NCI-H187 (cell line): ENCODE data around the gene MSI2.

Experiments used
- DNase-seq, 2 experiments: peaks; one replicate each; lab custom pipeline; 2025; lab: John Stamatoyannopoulos, UW

Gene MSI2

DNA sequence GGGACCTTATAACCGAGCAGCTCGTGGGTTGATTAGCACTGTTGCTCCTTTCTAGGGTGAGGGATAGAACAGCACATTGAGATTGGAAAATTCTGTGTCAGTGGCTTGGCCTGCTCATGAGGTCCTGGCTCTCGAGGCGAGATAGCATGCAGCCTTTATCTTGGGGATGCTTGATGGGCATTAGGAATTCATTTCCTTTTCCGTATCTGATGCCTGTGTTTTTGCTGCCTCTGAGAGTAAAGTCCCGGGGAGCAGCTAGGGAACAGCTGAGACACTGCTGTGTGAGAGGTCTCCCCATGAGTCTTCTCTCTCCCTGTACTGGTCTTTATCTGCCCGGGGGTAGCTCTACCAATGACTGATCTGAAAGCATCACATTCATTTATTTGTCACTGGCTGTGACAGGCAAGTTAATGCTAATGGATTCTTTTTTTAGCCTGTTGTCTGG is 14.5 kb downstream of the MSI2 start:
- DNase-seq, result no peak

DNA sequence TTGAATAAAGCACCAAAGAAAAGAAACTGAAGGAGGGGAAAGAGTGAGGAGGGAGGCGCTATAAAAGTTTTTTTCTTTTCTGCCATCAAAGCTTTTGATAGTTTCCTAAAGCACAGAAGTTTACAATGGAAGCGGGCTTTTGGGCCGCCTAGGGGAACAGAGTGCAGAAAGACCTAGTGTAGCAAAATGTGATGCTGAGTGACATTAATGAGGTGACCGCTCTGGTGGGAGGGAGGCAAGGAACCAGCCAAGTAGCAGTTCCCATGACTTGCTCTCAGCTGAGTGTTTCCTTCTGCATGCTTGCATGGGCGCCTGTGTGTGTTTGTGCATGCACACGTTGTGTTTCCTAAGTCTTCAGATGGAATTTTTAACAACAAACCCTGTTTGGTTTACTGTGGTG is 15.5 kb downstream of the MSI2 start:
- no peak for DNase-seq

DNA sequence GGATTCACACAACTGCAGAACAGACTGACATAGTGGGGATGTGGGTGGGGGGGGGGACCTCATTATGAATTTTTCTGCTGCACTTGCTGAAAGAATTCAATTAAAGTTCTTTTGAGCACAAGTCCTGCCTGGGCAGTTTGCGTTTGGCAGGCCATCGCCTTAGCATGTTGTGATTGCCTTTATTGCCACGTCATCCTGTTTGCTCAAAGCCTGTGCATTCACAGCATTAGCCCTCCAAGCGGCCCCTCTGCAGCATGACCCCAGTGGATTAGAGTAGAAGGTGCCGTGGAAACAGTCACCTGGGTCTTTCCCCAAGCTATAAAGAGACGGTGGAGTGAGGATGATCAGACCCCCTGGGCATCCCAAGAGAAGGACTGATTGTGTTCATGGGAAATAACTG is 17.2 kb downstream of the MSI2 start:
- DNase-seq, result no peak

DNA sequence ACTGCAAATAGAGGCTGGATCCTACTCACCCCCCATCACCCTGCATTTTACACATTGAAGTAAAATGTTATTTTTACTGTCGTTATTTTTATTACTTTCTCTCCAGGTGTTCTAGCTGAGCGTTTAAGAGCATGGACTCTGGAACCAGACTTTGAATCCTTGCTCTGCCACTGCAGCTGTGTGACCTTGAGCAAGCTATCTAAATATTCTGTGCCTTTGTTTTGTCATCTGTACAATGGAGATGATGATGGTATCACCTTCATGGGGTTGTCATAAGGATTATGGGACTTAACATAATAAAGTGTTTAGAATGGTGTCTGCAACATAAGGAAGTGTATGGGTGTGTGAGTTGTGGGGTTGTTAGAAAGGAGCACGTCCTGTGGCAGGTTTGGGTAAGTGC is 17.8 kb downstream of the MSI2 start:
- no peak for DNase-seq

DNA sequence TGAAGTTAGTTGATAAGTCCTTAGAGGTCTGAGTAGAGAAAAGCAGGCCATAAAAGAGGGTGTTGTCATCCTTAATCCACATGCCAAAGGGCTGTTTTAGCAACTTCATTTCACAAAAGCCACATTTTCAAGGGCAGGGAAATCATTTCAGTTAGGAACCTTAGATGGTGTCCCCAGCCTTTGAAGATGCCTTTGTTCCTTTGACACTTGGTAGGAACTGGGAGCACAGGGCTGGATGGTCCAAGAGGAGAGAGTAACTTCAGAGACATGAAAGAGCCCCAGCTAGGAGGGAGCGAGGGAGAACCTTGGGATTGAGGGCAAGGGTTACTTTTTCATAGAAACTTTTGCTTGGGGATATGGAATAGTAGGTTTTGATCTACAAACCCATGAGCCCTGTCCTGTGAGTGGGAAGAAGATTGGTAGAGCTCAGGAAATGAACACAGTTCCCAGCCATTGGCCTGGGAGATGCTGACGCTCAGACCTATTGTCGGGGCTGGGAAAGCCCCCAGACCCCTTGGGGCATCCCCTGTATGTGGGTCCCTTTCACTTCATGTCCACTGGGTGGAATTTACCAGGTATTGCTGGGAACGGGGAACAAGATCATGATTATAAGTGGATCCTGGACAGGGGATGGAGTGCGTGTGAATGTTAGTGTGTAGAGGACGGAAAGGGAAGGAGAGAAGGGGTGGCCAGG is 18.9 kb downstream of the MSI2 start:
- DNase-seq, result no peak

DNA sequence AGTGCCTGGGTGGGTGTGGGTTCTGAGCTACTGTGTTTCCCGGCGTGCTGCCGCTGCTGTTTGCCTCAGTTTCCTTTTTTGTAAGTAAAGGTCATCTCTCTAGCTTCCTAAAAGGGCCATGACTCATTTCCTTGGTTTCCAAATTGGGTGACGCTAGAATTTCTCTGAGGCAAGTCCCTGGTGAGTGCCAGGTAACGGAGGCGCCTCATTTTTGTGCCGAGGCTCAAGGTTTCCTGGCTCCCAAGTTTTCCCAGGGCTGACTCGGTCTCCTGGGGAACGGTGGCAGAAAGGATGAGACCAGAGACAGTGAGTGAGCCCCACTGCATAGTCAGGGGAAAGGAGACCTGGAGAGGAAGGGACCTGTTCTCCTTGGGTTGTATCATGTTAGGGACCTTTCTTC is 20.3 kb downstream of the MSI2 start:
- DNase-seq, result no peak

DNA sequence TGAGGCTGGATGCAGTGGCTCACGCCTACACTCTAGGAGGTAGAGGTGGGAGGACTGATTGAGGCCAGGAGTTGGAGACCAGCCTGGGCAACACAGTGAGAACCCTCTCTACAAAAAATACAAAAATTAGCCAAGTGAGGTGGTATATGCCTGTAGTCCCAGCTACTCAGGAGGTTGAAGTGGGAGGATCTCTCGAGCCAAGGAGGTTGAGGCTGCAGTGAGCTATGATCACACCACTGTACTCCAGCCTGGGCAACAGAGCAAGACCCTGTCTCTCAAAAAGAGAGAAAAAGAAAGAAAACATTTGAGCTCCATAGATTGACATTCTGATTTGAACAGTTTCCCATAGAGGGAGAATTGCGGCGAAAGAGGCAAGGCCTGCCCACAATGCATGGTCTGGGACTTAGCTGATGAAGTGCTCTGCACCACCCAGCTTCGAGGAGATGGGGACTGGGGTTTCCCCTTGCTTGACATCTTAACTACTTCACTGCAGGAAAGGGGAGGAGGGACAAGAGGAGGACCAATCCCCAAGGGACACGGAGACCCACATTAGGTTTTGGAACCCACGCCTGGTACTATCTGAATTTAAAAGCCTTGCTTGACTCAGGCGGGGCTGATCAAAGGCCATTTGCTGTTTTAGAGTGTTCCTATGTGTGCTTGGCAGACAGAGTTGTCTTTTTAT is 21.7 kb downstream of the MSI2 start:
- no peak for DNase-seq

DNA sequence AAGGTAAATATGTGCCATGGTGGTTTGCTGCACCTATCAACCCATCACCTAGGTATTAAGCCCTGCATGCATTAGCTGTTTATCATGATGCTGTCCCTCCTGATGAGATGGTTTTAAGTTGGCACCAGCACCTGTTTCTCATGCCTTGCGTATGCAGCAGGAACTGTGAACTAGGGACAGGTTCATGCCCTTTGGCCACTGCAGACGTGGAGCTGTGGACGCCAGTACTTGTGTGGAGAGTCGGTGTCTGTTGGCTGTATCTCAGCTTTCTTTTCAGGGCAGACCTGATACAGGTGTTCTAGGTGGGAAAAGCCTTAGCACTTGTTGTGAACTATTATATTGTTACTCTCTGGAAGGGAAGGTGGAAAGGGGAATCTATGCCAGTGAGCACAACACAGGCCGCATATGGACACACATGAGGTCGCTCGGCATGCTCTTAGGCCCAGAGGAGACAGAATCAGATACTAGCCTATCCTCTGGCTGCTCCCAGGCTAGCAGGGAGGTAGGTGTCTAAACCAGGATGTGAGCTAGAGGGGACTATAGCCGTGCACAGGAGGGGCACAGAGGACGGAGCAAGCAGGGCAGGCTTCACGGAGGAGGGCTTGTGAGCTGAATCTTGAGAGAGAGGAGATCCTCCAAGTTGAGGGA is 22.5 kb downstream of the MSI2 start:
- no peak for DNase-seq

DNA sequence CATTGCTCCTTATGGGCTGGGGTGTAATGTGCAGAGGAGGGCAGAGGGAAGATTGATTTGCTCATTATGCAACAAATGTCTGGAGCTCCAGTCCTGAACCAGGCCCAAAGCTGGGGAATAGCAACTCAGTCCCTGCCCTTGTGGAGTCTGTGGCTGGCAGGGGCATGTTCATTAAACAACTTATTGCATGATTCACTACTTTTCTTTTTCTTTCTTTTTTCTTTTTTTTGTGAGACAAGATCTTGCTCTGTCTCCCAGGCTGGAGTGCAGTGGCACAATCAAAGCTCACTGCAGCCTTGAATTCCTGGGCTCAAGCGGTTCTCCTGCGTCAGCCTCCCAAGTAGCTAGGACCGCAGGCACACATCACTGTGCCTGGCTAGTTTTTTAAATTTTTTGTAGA is 23.1 kb downstream of the MSI2 start:
- DNase-seq, result no peak

DNA sequence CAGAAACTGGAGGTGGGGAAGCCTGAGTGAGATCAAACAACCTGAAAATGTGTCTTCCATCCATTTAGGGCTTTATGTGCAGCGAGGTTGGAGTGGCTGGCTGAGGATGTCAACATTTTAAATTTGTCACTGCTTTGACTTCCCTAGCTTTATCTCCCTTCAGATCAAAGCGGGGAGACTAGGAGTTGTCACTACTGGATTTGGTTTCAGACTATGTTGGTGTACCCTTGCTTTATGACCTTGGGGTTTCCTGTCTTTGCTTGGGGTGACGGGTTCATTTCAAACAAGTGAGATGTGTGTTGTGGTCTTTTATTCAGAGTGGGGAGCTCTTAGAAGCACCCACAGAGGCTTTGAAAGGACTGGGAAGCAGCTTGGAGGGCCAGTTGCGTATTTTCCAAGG is 25.6 kb downstream of the MSI2 start:
- DNase-seq, result no peak

DNA sequence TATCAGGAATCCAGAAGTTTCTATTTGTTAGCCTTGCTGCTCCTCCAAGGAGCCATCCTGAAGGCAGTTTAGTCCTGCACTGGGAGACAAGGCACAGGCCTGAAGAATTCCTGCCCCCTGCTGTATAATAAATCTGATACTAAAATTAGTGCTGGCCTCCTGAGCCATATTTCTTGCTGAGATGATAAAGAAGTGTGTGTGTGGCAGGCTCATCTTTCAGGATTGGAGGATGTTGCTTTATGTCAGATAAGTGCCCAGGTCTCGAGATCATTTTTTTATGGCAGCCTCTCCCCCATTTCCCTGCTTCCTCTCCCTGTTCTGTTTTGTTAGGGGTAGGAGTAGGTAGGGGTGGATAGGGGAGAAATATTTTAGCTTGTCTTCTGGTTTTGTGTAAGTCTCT is 26.0 kb downstream of the MSI2 start:
- peak; percentile 32 to 48 for DNase-seq

DNA sequence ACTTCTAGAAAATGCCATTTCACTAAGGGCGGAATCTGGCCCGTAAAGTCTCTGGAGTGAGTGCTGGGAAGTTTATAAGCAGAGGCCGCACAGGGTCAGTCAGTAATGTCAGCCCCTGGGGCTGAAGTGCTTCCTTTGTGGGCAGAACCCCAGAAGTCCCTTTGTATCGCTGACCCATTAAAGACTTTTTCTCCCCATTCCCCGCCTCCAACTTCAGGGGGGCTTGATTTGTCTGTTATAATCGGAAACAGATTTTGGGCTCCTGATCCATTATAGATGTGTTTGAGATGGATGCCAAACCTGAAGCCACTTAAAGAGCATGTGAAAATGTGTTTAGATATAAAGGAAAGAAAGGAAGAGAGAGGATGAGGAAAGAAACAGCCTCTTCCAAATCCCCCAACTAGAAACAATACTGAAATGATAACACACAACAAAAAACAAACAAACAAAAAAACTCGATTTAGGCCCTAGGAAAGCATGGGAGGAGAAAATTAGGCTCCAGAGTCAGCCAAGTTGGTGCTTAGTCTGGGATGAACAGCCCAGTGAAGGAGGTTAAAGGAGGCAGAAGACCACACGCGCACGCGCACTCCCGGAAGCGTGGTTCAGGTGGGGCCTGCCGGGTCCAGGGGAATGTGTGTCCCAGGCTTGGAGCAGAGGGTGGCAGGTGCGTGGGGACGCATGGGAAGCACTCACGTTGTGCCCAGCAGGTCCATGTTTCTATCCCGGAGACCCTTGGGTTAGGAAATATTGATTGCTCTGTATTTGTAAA is 27.1 kb downstream of the MSI2 start:
- DNase-seq, result no peak

DNA sequence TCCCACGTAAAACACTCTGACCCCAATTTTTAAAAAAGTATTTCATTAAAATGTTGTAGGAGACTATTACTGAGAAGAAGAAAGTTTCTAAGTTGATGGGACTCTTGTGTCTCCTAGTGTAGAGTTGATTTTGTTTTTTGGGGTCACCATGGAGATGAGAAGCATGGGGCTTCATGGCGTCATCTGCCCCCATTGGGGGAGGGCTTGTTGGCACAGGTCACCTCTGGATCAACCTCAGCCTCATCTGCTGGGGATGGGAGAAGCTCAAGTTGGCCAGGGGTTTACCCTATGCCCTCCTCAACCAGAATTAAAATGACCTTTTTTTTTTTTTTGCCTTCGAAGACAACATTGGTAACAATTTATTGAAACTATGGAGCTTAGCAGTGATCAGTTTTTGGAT is 28.3 kb downstream of the MSI2 start:
- DNase-seq, result no peak

DNA sequence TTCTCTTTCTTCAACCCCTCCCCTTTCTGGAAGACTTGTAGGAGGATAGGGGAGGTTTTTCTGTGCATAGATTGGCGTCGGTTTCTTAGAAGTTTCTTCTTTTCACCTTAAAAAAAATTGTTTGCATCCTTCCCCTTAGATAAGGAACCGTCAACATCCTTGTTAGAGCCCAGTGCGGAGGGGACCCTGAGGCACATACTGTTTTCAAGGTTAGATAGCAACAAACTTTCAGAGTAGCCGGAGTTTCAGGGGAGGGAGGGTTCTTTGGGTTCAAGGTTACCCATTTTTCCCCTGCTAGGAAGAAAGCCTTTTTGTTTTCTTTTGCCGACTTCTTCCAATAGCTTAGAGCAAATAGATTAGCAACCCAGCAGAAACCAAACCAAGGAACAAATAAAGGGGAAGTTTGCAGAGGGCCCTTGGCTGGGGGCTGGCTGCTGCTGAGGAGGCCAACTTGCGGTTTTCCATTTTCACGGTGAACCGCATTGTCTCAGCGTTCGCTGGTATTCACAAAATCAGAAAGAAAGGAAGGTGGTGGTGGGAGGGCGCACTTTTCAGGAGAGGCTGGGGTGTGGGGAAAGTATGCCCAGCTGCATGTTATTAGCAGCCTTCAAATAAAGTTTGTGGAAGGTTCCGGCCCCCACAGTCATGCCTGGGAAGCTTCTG is 28.8 kb downstream of the MSI2 start:
- no peak for DNase-seq

DNA sequence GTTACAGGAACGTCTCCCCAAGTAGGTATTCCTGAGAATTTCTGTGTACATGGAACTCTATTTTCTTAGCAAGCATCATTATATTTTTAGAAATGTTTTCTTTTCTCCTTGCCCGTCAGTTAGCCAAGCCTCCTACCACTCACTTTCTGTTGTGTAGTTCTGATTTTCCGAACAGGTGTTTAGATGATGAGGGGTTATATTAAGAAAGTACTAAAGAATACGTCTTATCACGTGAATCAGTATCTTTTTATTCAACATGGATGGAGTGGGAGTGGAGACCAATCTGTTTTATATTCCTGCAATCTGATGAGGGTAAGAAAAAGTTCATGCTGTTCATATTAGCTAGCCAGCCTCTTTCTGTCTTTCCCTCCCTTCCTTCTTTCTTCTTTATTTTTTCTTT is 29.4 kb downstream of the MSI2 start:
- DNase-seq, result no peak

DNA sequence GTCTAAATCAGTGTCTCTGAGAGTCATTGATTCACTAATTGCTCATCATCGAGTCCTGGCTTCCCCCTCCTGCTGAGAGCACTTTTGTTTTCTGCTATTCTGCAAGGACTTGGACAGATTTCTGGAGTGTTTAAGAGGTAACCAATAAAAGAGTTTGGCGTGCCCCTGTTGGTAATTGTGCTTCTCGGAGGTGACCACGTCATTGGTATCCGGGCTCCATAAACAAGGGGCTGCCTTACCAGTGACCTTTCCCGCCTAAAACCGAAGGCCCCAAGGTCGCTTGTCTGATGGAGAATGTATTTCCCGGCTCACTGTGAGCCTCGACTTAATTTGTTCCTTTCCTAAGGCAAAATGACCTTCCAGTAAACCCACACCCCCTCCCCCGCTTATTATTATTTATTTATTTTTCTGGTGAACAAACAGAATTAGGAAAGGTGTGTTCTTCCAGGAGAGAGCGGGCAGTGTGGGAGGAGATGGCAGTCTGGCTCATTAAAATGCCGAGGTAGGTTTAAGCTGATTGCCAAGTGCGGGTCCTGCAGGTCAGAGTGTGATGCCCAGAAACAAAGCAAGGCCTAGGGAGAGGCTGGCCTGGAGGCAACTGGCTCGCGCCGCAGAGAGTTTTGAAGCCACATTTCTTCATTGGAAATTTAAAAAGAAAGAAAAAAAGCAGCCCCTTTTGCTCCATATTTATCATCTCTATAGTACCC is 30.2 kb downstream of the MSI2 start:
- no peak for DNase-seq

DNA sequence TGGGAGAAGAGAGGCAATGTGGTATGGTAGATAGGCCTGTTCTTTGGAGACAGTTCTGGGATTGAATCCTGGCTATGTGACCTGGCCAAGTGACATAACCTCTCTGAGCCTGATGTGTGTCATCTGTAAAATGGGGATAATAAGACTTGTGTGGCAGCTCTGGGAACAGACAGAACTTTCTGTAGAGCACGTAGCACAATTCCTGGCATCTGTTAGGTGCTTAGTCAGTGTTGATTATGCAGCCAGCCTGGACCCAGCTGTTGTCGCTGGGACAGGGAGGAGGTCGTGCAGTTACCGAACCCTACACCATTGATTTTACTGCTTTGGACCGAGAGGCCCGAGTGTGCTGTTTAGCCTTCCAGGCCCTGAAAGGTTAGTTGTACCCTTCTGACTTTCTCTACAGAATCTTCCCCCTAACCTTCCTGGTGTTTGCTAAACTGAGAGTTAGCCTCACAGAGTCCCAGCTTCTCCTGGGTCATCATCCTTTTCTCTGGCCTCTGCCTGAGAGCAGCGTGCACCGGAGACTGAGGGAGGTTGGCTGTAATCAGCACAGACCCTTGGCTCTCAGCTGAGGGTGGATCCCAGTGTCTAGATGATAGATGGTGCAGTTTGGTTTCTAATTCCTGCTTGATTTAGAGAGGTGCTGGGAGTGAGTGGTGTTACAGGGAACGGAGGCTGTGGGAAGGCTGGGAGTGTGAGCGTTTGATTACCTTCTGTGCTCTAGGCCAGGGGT is 31.9 kb downstream of the MSI2 start:
- peak in 1 of 2 experiments; percentile 56 for DNase-seq

DNA sequence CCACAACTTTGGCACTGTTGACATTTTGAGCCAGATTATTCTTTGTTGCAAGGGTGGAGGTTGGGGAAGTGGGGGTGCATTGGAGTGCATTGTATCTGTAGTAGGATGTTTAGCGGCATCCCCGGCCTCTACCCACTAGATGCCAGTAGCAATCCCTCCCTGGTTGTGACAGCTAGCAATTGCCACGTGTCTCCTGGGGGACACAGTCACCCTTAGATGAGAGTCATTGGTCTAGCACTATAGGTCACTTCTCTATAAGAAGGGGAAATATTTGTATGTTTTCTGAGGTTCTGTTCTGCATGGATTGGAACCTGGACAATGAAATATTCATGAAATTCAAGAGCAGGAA is 32.4 kb downstream of the MSI2 start:
- peak in 1 of 2 experiments; percentile 56 for DNase-seq

DNA sequence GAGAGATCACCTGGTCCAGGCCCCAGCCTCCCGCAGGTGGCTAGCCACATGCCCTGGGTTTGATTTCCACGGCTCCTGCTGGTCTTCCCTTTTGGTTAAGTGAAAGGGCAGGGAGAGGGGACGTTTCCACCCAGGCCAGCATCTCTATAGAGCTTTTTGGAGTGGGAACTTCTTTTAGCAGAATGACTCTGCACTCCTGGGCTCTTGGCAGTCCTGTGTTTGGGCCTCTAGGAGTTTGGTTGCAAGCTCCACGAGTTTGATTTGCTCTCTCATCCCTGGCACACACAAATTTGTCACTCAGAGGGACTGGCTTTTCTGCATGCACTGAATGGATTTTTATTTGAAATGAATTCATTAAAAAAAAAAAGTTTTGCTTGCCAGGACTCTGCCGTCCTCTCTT is 32.8 kb downstream of the MSI2 start:
- DNase-seq, result no peak

DNA sequence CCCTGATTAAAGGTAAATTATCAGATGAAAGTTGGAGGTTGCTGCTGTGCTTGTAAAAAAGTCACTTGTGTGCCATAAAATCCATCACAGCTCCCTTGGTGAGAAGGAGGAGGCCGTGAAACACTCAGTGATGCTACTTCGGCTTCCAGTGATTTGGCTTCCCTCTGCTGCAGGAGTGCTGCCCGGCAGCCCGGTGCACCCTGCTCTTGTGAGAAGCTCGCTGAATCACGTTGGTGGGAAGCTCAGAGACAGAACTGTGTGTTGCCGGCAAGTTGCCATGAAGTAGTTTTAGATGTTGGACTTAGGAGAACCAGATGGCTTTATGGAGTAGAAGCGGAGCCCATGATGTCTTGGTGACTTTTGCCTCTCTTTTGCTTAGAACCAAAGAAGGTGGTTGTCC is 33.3 kb downstream of the MSI2 start:
- no peak for DNase-seq

DNA sequence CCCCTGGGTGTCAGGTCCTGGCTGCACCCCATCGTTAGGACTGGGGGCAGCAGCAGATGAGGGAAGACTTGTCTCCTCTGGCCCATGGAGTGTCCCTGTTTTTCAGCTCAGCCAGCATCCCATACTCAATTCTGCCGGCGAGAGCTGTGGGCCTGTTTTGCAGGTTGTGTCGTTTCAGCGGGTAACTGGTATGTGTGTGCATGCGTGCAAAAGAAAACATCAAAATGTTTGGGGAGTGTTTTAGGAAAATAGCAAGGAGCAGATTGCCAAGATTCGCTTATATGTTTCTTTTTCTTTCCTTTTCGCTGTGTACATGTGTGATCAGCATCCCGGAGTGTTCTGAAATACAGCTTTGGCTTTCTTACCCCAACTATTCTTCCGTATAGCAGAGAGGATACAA is 34.7 kb downstream of the MSI2 start:
- no peak for DNase-seq
